ENCODE measurements around the gene ACADVL.

ACADVL gene

DNA sequence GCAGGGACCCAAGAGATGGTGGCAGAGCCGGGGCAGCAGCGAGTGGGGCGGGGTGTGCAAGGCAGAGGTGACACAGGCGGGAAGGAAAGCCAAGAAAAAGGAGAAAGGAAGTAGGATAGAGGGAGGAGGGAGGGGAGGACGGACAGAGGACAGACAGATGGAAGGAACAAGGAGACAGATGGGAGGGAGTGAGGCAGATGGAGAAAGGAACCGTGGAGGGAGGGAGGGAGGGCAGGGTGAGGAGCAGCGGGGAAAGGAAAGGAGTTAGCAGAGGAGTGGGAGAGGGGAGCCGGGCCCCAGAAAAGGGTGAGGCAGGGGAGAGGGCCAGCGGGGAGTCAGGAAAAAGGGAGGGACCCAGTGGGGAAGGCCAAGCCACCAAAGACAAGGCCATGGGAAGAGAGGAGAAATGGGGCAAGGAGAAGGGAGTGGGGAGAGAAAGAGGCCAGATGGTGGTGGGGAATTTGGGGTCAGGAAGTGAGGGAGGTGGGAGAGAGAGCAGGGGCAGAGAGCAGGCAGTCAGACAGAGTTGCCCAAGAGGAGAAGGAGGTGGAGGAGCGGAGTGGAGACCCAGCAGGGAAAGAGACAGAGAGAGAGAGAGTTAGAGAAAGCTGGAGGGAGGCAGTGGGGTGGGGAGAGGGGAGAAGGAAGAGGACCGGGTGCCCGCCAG is 27.3 kb upstream of the ACADVL start:
- H3K4me3 ChIP-seq (ENCODE audit: low read length) = no peak overlapping the region
- no peak for DNase-seq (ENCODE audit: low read depth)
- TF ChIP-seq, protein P1, sequence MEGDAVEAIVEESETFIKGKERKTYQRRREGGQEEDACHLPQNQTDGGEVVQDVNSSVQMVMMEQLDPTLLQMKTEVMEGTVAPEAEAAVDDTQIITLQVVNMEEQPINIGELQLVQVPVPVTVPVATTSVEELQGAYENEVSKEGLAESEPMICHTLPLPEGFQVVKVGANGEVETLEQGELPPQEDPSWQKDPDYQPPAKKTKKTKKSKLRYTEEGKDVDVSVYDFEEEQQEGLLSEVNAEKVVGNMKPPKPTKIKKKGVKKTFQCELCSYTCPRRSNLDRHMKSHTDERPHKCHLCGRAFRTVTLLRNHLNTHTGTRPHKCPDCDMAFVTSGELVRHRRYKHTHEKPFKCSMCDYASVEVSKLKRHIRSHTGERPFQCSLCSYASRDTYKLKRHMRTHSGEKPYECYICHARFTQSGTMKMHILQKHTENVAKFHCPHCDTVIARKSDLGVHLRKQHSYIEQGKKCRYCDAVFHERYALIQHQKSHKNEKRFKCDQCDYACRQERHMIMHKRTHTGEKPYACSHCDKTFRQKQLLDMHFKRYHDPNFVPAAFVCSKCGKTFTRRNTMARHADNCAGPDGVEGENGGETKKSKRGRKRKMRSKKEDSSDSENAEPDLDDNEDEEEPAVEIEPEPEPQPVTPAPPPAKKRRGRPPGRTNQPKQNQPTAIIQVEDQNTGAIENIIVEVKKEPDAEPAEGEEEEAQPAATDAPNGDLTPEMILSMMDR (IDR thresholded peaks at IDR 0.05; ENCODE audit: insufficient read depth, low read depth, low read length, missing control alignments) = no peak

DNA sequence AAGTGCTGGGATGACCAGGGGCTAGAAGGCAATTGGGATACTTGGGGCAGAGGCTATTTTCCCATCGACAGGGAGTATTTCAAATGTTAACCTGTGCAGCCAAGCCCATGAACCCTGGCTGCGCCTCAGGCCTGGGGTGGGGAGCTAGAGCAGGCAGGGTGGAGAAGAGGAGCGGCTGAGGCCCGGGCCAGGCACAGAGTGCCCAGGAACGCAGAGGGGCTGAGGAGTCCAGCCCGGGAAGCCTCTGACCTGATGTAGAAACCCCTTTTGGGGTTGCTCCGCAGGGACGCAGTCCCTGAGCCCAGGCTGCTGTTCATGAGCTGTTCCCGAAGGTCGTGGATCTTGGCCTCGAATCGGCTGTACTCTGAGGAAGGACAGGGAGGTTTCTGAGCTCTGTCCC is 23.8 kb upstream of the ACADVL start:
- no peak overlapping the region for H3K4me3 ChIP-seq (ENCODE audit: low read length)
- no peak for DNase-seq (ENCODE audit: low read depth)
- TF ChIP-seq, protein P1 (IDR thresholded peaks at IDR 0.05; ENCODE audit: insufficient read depth, low read depth, low read length, missing control alignments) = no peak

GRCh38 chr17:7196651-7197401 is 22.9 kb upstream of the ACADVL start:
- no peak for DNase-seq (ENCODE audit: low read depth)
- TF ChIP-seq, protein P1 (IDR thresholded peaks at IDR 0.05; ENCODE audit: insufficient read depth, low read depth, low read length, missing control alignments) = no peak
- H3K4me3 ChIP-seq (ENCODE audit: low read length) = no peak overlapping the region

DNA sequence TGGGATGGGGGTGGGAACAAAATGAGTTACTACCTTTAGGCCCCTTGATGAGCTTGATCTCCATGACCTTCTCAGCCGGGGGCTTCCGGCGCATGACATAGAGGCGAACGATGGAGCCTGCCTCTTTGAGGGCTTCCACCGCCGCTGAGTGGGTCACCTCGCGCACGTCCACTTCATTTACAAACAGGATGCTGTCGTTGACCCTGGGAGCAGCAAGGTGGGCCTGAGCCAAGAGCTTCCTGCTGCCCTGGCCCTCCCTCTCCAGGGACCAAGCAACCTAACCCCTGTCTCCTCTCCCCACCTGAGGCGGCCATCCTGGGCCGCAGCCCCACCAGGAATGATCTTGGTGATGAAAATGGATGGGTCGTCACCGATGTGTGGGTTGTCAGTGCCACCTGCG is 16.3 kb upstream of the ACADVL start:
- DNase-seq (ENCODE audit: low read depth) = no peak

DNA sequence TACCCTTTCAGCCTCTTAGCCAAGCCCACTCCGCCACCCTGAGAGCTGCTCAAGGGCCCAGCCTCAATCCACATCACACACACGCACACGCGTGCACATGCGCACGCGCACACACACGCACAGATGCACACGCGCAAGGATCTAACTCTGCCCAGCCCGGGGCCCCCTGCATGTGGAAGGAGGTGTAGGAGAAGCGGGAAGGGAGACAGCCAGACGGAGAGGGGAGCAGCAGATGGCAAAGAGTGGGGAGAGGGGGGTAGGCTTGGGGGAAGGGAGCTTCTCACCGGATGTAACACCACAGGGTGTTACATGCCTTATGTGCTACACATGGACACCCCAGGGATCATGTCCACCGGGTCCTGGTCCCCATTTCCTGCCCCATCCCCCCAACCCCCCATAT is 15.4 kb upstream of the ACADVL start:
- DNase-seq (ENCODE audit: low read depth) = no peak
- TF ChIP-seq, protein P1 (IDR thresholded peaks at IDR 0.05; ENCODE audit: insufficient read depth, low read depth, low read length, missing control alignments) = no peak
- no peak overlapping the region for H3K4me3 ChIP-seq (ENCODE audit: low read length)

More for the DNA sequence above, 16.3 kb upstream of the ACADVL start:
- TF ChIP-seq, protein P1 (IDR thresholded peaks at IDR 0.05; ENCODE audit: insufficient read depth, low read depth, low read length, missing control alignments) = no peak
- H3K4me3 ChIP-seq (ENCODE audit: low read length) = no peak overlapping the region

- peak overlapping the region; percentile 45 for H3K4me3 ChIP-seq (ENCODE audit: low read length)
- DNase-seq (ENCODE audit: low read depth) = peak; percentile 62
- TF ChIP-seq, protein P1 (IDR thresholded peaks at IDR 0.05; ENCODE audit: insufficient read depth, low read depth, low read length, missing control alignments) = no peak
Observed at GRCh38 chr17:7204828-7205461, 14.8 kb upstream of the ACADVL start.

Measured in epithelial cell of esophagus (primary cell).